Measurements from ENCODE around the gene RAI14.

The RAI14 gene

GRCh38 chr5:34802834-34803563, 146.9 kb downstream of the RAI14 start:
- H3K4me3 ChIP-seq = no peak overlapping the region
- H3K36me3 ChIP-seq = peaks cover 3 to 44% (median 41%) of the 10 kb centered on the region in 3 donors
- no peaks in the 10 kb centered on the region for H3K27me3 ChIP-seq
- H3K27ac ChIP-seq = no peak overlapping the region
- no peak for DNase-seq
- no peaks in the 10 kb centered on the region for H3K4me1 ChIP-seq
- intact Hi-C loops (cut with DNase I; ENCODE audit: low total_unique reads) = no loop called here
- H3K9me3 ChIP-seq = no peaks in the 10 kb centered on the region
- TF ChIP-seq CTCF (IDR thresholded peaks at IDR 0.05) = no peak

GRCh38 chr5:34803974-34804732, 148.0 kb downstream of the RAI14 start:
- peaks cover 0 to 4% (median 0%) of the 10 kb centered on the region in 4 donors for H3K4me1 ChIP-seq
- H3K27ac ChIP-seq = no peak overlapping the region
- H3K36me3 ChIP-seq = peaks cover 3 to 36% (median 34%) of the 10 kb centered on the region in 3 donors
- TF ChIP-seq CTCF (IDR thresholded peaks at IDR 0.05) = no peak
- intact Hi-C loops (cut with DNase I; ENCODE audit: low total_unique reads) = no loop called here
- H3K27me3 ChIP-seq = no peaks in the 10 kb centered on the region
- no peak for DNase-seq
- H3K9me3 ChIP-seq = no peaks in the 10 kb centered on the region
- no peak overlapping the region for H3K4me3 ChIP-seq

- DNase-seq = no peak
- no peak for TF ChIP-seq CTCF (IDR thresholded peaks at IDR 0.05)
- H3K36me3 ChIP-seq = peaks cover 3 to 34% (median 31%) of the 10 kb centered on the region in 3 donors
- H3K9me3 ChIP-seq = no peaks in the 10 kb centered on the region
- intact Hi-C loops (cut with DNase I; ENCODE audit: low total_unique reads) = no loop called here
- peaks cover 0 to 6% (median 0%) of the 10 kb centered on the region in 4 donors for H3K4me1 ChIP-seq
- no peak overlapping the region for H3K4me3 ChIP-seq
- H3K27me3 ChIP-seq = no peaks in the 10 kb centered on the region
- H3K27ac ChIP-seq = no peak overlapping the region
Measured at GRCh38 chr5:34804913-34805312, 148.8 kb downstream of the RAI14 start.

GRCh38 chr5:34806532-34806931, 150.4 kb downstream of the RAI14 start:
- Histone ChIP-seq H3K9me3 (no peaks in the 10 kb centered on the region), H3K27ac (no peak overlapping the region), H3K4me3 (no peak overlapping the region), H3K27me3 (no peaks in the 10 kb centered on the region), H3K4me1 (peaks cover 0 to 18% (median 0%) of the 10 kb centered on the region in 4 donors), H3K36me3 (peaks cover 3 to 20% (median 18%) of the 10 kb centered on the region in 3 donors)
- TF ChIP-seq CTCF (IDR thresholded peaks at IDR 0.05) = no peak
- intact Hi-C loops (cut with DNase I; ENCODE audit: low total_unique reads) = no loop called here
- no peak for DNase-seq

- intact Hi-C loops (cut with DNase I; ENCODE audit: low total_unique reads) = no loop called here
- Histone ChIP-seq H3K9me3 (no peaks in the 10 kb centered on the region), H3K4me1 (peaks cover 0 to 26% (median 0%) of the 10 kb centered on the region in 4 donors), H3K27ac (no peak overlapping the region), H3K4me3 (no peak overlapping the region), H3K36me3 (peaks cover 10 to 14% (median 11%) of the 10 kb centered on the region in 3 donors), H3K27me3 (no peaks in the 10 kb centered on the region)
- DNase-seq = no peak
- TF ChIP-seq CTCF (IDR thresholded peaks at IDR 0.05) = no peak
Measured at GRCh38 chr5:34811706-34812105, 155.6 kb downstream of the RAI14 start.

All from tibial artery (tissue), 4 donors.